ENCODE measurements around the gene LRCH3. TPM values are rescaled to one million over a fixed set of nuclear protein-coding genes. Genes with fewer than 3 reads are reported as not detected.

Gene LRCH3
- polyA plus RNA-seq, 1 donor from 2014 or later: 41.4 TPM

DNA sequence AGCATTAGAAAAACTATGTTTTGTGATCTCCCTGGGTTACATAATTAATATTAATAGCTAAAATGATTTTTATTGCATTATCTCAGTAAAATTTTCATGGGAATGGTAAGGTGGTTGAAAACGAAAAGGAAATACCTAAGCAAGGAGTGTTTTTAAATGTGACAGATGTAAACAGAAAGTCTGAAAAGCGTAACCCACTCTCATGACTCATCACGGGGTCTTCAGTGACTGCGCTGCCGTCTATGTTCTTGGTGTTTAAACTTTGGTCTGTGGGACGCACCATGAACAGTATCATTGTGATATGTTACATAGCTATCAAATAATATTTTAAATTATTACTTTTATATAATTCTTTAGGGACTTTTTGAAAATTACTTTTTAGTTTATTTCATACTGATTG, 19.8 kb downstream of the LRCH3 start:
- no peaks in the 10 kb centered on the region for H3K27me3 ChIP-seq (ENCODE audit: insufficient read depth, low read depth, low read length)
- no peak overlapping the region for H3K4me3 ChIP-seq (ENCODE audit: low read length)
- no peaks in the 10 kb centered on the region for H3K9me3 ChIP-seq (ENCODE audit: low read length)
- no peaks in the 10 kb centered on the region for H4K20me1 ChIP-seq (ENCODE audit: insufficient read depth)
- H3K9ac ChIP-seq (ENCODE audit: low read length): no peak overlapping the region
- TF ChIP-seq RAD21 (conservative IDR thresholded peaks at IDR 0.05) (no peak), POLR2AphosphoS5 (IDR thresholded peaks at IDR 0.05) (no peak), EP300 (conservative IDR thresholded peaks at IDR 0.05; ENCODE audit: poor library complexity, severe bottlenecking) (no peak), EZH2 (IDR thresholded peaks at IDR 0.05; ENCODE audit: borderline replicate concordance, insufficient read depth, low read length, poor library complexity, severe bottlenecking) (no peak), MXI1 (conservative IDR thresholded peaks at IDR 0.05; ENCODE audit: poor library complexity, severe bottlenecking) (no peak), SMC3 (conservative IDR thresholded peaks at IDR 0.05; ENCODE audit: poor library complexity) (no peak), TAF1 (IDR thresholded peaks at IDR 0.05; ENCODE audit: low read depth) (no peak)
- TF ChIP-seq, protein P1, sequence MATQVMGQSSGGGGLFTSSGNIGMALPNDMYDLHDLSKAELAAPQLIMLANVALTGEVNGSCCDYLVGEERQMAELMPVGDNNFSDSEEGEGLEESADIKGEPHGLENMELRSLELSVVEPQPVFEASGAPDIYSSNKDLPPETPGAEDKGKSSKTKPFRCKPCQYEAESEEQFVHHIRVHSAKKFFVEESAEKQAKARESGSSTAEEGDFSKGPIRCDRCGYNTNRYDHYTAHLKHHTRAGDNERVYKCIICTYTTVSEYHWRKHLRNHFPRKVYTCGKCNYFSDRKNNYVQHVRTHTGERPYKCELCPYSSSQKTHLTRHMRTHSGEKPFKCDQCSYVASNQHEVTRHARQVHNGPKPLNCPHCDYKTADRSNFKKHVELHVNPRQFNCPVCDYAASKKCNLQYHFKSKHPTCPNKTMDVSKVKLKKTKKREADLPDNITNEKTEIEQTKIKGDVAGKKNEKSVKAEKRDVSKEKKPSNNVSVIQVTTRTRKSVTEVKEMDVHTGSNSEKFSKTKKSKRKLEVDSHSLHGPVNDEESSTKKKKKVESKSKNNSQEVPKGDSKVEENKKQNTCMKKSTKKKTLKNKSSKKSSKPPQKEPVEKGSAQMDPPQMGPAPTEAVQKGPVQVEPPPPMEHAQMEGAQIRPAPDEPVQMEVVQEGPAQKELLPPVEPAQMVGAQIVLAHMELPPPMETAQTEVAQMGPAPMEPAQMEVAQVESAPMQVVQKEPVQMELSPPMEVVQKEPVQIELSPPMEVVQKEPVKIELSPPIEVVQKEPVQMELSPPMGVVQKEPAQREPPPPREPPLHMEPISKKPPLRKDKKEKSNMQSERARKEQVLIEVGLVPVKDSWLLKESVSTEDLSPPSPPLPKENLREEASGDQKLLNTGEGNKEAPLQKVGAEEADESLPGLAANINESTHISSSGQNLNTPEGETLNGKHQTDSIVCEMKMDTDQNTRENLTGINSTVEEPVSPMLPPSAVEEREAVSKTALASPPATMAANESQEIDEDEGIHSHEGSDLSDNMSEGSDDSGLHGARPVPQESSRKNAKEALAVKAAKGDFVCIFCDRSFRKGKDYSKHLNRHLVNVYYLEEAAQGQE (IDR thresholded peaks at IDR 0.05; ENCODE audit: borderline replicate concordance): no peak
- TF ChIP-seq, protein P2, sequence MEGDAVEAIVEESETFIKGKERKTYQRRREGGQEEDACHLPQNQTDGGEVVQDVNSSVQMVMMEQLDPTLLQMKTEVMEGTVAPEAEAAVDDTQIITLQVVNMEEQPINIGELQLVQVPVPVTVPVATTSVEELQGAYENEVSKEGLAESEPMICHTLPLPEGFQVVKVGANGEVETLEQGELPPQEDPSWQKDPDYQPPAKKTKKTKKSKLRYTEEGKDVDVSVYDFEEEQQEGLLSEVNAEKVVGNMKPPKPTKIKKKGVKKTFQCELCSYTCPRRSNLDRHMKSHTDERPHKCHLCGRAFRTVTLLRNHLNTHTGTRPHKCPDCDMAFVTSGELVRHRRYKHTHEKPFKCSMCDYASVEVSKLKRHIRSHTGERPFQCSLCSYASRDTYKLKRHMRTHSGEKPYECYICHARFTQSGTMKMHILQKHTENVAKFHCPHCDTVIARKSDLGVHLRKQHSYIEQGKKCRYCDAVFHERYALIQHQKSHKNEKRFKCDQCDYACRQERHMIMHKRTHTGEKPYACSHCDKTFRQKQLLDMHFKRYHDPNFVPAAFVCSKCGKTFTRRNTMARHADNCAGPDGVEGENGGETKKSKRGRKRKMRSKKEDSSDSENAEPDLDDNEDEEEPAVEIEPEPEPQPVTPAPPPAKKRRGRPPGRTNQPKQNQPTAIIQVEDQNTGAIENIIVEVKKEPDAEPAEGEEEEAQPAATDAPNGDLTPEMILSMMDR (IDR thresholded peaks at IDR 0.05; ENCODE audit: poor library complexity, severe bottlenecking): no peak
- H3K9me2 ChIP-seq (ENCODE audit: insufficient read depth, low read length): no peaks in the 10 kb centered on the region
- H3K79me2 ChIP-seq (replicated peaks; ENCODE audit: insufficient read depth, low read length): peaks cover 37% of the 10 kb centered on the region
- H3K27ac ChIP-seq (ENCODE audit: low read length): no peak overlapping the region
- no peak overlapping the region for H3K4me2 ChIP-seq (ENCODE audit: low read length)
- no peak overlapping the region for H2AFZ ChIP-seq (ENCODE audit: low read depth, low read length)
- H3K36me3 ChIP-seq (ENCODE audit: insufficient read depth, low read length): no peaks in the 10 kb centered on the region
- H3F3A ChIP-seq (ENCODE audit: insufficient read depth, low read length, poor library complexity, severe bottlenecking): no peaks in the 10 kb centered on the region

DNA sequence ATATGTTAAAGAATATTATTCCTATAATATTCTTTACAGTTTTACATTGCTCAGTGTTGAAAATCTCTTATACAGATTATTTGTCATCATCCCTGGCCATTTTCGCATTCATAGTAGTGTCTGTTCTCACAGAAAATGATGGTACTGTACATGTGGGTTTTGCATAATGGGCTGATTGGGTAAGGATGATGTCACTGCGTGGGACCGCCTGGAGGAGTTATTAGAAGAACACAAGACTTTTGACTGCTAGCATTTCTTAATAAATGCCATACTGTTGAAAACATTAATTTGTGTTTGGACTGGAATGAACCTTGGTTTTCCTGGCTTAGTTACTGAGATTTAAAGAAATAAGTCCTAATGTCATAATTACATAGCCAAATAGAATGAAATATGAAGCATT, 20.3 kb downstream of the LRCH3 start:
- Histone ChIP-seq H2AFZ (ENCODE audit: low read depth, low read length) (no peak overlapping the region), H4K20me1 (ENCODE audit: insufficient read depth) (no peaks in the 10 kb centered on the region), H3K79me2 (replicated peaks; ENCODE audit: insufficient read depth, low read length) (peaks cover 37% of the 10 kb centered on the region), H3K27ac (ENCODE audit: low read length) (no peak overlapping the region), H3K9ac (ENCODE audit: low read length) (no peak overlapping the region), H3K4me2 (ENCODE audit: low read length) (no peak overlapping the region), H3K9me3 (ENCODE audit: low read length) (no peaks in the 10 kb centered on the region), H3F3A (ENCODE audit: insufficient read depth, low read length, poor library complexity, severe bottlenecking) (no peaks in the 10 kb centered on the region), H3K9me2 (ENCODE audit: insufficient read depth, low read length) (no peaks in the 10 kb centered on the region), H3K4me3 (ENCODE audit: low read length) (no peak overlapping the region), H3K27me3 (ENCODE audit: insufficient read depth, low read depth, low read length) (no peaks in the 10 kb centered on the region), H3K36me3 (ENCODE audit: insufficient read depth, low read length) (no peaks in the 10 kb centered on the region)
- TF ChIP-seq RAD21 (conservative IDR thresholded peaks at IDR 0.05) (no peak), EP300 (conservative IDR thresholded peaks at IDR 0.05; ENCODE audit: poor library complexity, severe bottlenecking) (no peak), TAF1 (IDR thresholded peaks at IDR 0.05; ENCODE audit: low read depth) (no peak), MXI1 (conservative IDR thresholded peaks at IDR 0.05; ENCODE audit: poor library complexity, severe bottlenecking) (no peak), POLR2AphosphoS5 (IDR thresholded peaks at IDR 0.05) (no peak), SMC3 (conservative IDR thresholded peaks at IDR 0.05; ENCODE audit: poor library complexity) (no peak), EZH2 (IDR thresholded peaks at IDR 0.05; ENCODE audit: borderline replicate concordance, insufficient read depth, low read length, poor library complexity, severe bottlenecking) (no peak)
- TF ChIP-seq, protein P2 (IDR thresholded peaks at IDR 0.05; ENCODE audit: poor library complexity, severe bottlenecking): no peak
- TF ChIP-seq, protein P1 (IDR thresholded peaks at IDR 0.05; ENCODE audit: borderline replicate concordance): no peak

All from neural cell (in vitro differentiated cells).